NB4 (cell line): Measurements from ENCODE around the gene NUDT8.

Experiments
- DNase-seq: peaks from one replicate; pipeline ENCODE4 v3.0.0; 2010; ENCODE audit warnings: low read depth
- H3K4me3 ChIP-seq: one replicate; pipeline ENCODE4 v1.5.1; 2011; ENCODE audit warnings: mild to moderate bottlenecking, low read depth, low read length, moderate library complexity
- CTCF ChIP-seq: IDR thresholded peaks from one replicate; pipeline ENCODE4 v1.5.1; 2012; ENCODE audit warnings: low read depth, low read length
- MAX ChIP-seq: IDR thresholded peaks from 2 replicates; pipeline ENCODE4 v1.6.1; 2011; ENCODE audit warnings: low read depth, low read length
- MYC ChIP-seq: IDR thresholded peaks from 2 replicates; pipeline ENCODE4 v1.6.1; 2011; ENCODE audit warnings: low read depth, low read length
- POLR2A ChIP-seq: IDR thresholded peaks from 2 replicates; pipeline ENCODE4 v1.6.1; 2011; ENCODE audit warnings: mild to moderate bottlenecking; ENCODE audit not compliant: insufficient read length; ENCODE audit errors: extremely low read depth

NUDT8 gene

GRCh38 chr11:67632982-67633755, 3.4 kb upstream of the NUDT8 start:
- no peak overlapping the region for H3K4me3 ChIP-seq
- TF ChIP-seq MAX (no peak), MYC (no peak), CTCF (no peak), POLR2A (no peak)
- no peak for DNase-seq

GRCh38 chr11:67632175-67632981, 2.6 kb upstream of the NUDT8 start:
- no peak overlapping the region for H3K4me3 ChIP-seq
- no peak for DNase-seq

GRCh38 chr11:67631853-67632174, 2.1 kb upstream of the NUDT8 start:
- no peak for TF ChIP-seq MYC
- no peak for TF ChIP-seq CTCF
- TF ChIP-seq POLR2A: no peak
- TF ChIP-seq MAX: no peak
- DNase-seq: no peak
- no peak overlapping the region for H3K4me3 ChIP-seq

More at GRCh38 chr11:67632175-67632981, 2.6 kb upstream of the NUDT8 start:
- no peak for TF ChIP-seq MAX
- no peak for TF ChIP-seq CTCF
- no peak for TF ChIP-seq MYC
- no peak for TF ChIP-seq POLR2A

GRCh38 chr11:67631411-67631810, 1.7 kb upstream of the NUDT8 start:
- H3K4me3 ChIP-seq: no peak overlapping the region
- DNase-seq: no peak
- no peak for TF ChIP-seq MAX
- TF ChIP-seq CTCF: no peak
- no peak for TF ChIP-seq MYC
- TF ChIP-seq POLR2A: no peak

GRCh38 chr11:67630943-67631331, 1.2 kb upstream of the NUDT8 start:
- peak overlapping the region; percentile 57 for H3K4me3 ChIP-seq
- TF ChIP-seq CTCF (no peak), POLR2A (no peak), MYC (no peak), MAX (no peak)
- no peak for DNase-seq
